ENCODE data around the gene TRIM27.

DNA sequence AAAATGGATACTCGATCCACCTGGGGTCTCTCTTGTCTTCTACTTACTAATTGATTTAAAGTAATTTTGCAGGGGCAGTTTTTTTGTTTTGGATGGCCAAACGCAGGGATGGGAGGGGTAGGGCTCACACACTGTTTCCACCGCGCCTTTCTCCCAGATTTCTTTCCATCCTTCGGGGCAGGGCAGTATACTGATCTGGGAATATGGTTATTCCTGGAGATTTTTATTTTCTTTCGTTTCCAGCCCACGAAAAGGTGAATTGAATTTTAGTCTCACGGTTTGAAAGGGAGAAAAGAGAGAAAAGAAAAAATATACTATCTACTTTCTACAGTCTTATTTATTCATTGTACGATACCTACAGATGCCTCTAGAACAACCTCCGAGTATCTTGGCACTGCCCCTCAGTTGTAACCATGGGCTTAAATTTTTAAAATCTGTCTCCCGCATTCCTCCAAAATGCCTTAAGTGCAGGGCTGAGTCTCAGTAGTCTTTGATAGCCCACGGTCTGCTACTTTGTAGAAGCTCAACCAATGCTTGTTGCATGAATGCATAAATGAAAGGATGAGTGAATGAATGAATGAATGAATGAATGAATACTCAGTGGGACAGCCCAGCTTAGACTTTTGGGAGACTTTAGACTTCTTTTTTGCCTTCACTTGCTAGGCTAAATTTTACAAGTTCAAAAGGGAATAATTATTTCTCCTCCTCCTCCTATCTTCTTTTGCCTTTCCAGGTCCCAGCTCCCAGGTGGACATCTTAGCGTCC lies 18.1 kb upstream of the TRIM27 start:
- no peak for TF ChIP-seq POLR2AphosphoS5 (IDR thresholded peaks at IDR 0.05; ENCODE audit: low read depth, low read length)
- TF ChIP-seq SIN3A (IDR thresholded peaks at IDR 0.05; ENCODE audit: borderline replicate concordance, insufficient read depth, low read length): no peak
- TF ChIP-seq TAF1 (IDR thresholded peaks at IDR 0.05; ENCODE audit: borderline replicate concordance, insufficient read depth, low read length): no peak
